ENCODE results near the gene PLEKHA1. TPM values are rescaled to one million over a fixed set of nuclear protein-coding genes. Genes with fewer than 3 reads are reported as not detected.

Gene PLEKHA1
- total RNA-seq, 1 donor from 2014 or later: 38.2 TPM

- Mint-ChIP-seq H3K4me1 (ENCODE audit: unreplicated experiment) (peaks cover 7% of the 10 kb centered on the region), H3K36me3 (ENCODE audit: low read depth, unreplicated experiment) (peaks cover 3% of the 10 kb centered on the region), H3K27ac (ENCODE audit: unreplicated experiment) (no peak overlapping the region), H3K9me3 (ENCODE audit: unreplicated experiment) (no peaks in the 10 kb centered on the region), H3K4me3 (ENCODE audit: unreplicated experiment) (no peak overlapping the region), H3K27me3 (ENCODE audit: unreplicated experiment) (no peaks in the 10 kb centered on the region)
- TF ChIP-seq CTCF (IDR thresholded peaks at IDR 0.05; ENCODE audit: unreplicated experiment): no peak
- no peak for DNase-seq (ENCODE audit: low spot score)
These were observed 5.0 kb downstream of the PLEKHA1 start for GRCh38 chr10:122379537-122379936.

GRCh38 chr10:122380703-122381102 lies 6.2 kb downstream of the PLEKHA1 start:
- H3K27ac Mint-ChIP-seq (ENCODE audit: unreplicated experiment): no peak overlapping the region
- no peaks in the 10 kb centered on the region for H3K27me3 Mint-ChIP-seq (ENCODE audit: unreplicated experiment)
- no peak for TF ChIP-seq CTCF (IDR thresholded peaks at IDR 0.05; ENCODE audit: unreplicated experiment)
- H3K4me3 Mint-ChIP-seq (ENCODE audit: unreplicated experiment): no peak overlapping the region
- H3K9me3 Mint-ChIP-seq (ENCODE audit: unreplicated experiment): no peaks in the 10 kb centered on the region
- H3K36me3 Mint-ChIP-seq (ENCODE audit: low read depth, unreplicated experiment): peaks cover 3% of the 10 kb centered on the region
- H3K4me1 Mint-ChIP-seq (ENCODE audit: unreplicated experiment): peaks cover 2% of the 10 kb centered on the region
- no peak for DNase-seq (ENCODE audit: low spot score)

- DNase-seq (ENCODE audit: low spot score): no peak
- H3K27me3 Mint-ChIP-seq (ENCODE audit: unreplicated experiment): no peaks in the 10 kb centered on the region
- TF ChIP-seq CTCF (IDR thresholded peaks at IDR 0.05; ENCODE audit: unreplicated experiment): no peak
- H3K27ac Mint-ChIP-seq (ENCODE audit: unreplicated experiment): no peak overlapping the region
- no peak overlapping the region for H3K4me3 Mint-ChIP-seq (ENCODE audit: unreplicated experiment)
- no peaks in the 10 kb centered on the region for H3K4me1 Mint-ChIP-seq (ENCODE audit: unreplicated experiment)
- H3K9me3 Mint-ChIP-seq (ENCODE audit: unreplicated experiment): no peaks in the 10 kb centered on the region
- peaks cover 3% of the 10 kb centered on the region for H3K36me3 Mint-ChIP-seq (ENCODE audit: low read depth, unreplicated experiment)
These were observed 7.2 kb downstream of the PLEKHA1 start for GRCh38 chr10:122381680-122382079.

GRCh38 chr10:122386514-122386913 lies 12.0 kb downstream of the PLEKHA1 start:
- DNase-seq (ENCODE audit: low spot score): no peak
- Mint-ChIP-seq H3K4me3 (ENCODE audit: unreplicated experiment) (no peak overlapping the region), H3K27me3 (ENCODE audit: unreplicated experiment) (no peaks in the 10 kb centered on the region), H3K27ac (ENCODE audit: unreplicated experiment) (no peak overlapping the region), H3K9me3 (ENCODE audit: unreplicated experiment) (no peaks in the 10 kb centered on the region), H3K4me1 (ENCODE audit: unreplicated experiment) (no peaks in the 10 kb centered on the region), H3K36me3 (ENCODE audit: low read depth, unreplicated experiment) (peaks cover 8% of the 10 kb centered on the region)
- no peak for TF ChIP-seq CTCF (IDR thresholded peaks at IDR 0.05; ENCODE audit: unreplicated experiment)

GRCh38 chr10:122387572-122387971 lies 13.1 kb downstream of the PLEKHA1 start:
- no peaks in the 10 kb centered on the region for H3K9me3 Mint-ChIP-seq (ENCODE audit: unreplicated experiment)
- no peaks in the 10 kb centered on the region for H3K4me1 Mint-ChIP-seq (ENCODE audit: unreplicated experiment)
- no peaks in the 10 kb centered on the region for H3K27me3 Mint-ChIP-seq (ENCODE audit: unreplicated experiment)
- peaks cover 8% of the 10 kb centered on the region for H3K36me3 Mint-ChIP-seq (ENCODE audit: low read depth, unreplicated experiment)
- H3K4me3 Mint-ChIP-seq (ENCODE audit: unreplicated experiment): no peak overlapping the region
- H3K27ac Mint-ChIP-seq (ENCODE audit: unreplicated experiment): no peak overlapping the region
- TF ChIP-seq CTCF (IDR thresholded peaks at IDR 0.05; ENCODE audit: unreplicated experiment): no peak
- DNase-seq (ENCODE audit: low spot score): no peak

All from endothelial cell (in vitro differentiated cells).